Activated T-cell treated with anti-CD3 and anti-CD28 coated beads for 48 hours (primary cell): ENCODE measurements around the gene TEDC2.
"Not testable (repeated sequence)": the region's sequence is repeated elsewhere in the genome, so short reads cannot be mapped to it uniquely, and the experiment has no call there.

Experiments
- DNase-seq: peaks from one replicate; pipeline ENCODE4 v3.0.0-alpha.2; 2020; ENCODE audit warnings: low read depth

Gene TEDC2

DNA sequence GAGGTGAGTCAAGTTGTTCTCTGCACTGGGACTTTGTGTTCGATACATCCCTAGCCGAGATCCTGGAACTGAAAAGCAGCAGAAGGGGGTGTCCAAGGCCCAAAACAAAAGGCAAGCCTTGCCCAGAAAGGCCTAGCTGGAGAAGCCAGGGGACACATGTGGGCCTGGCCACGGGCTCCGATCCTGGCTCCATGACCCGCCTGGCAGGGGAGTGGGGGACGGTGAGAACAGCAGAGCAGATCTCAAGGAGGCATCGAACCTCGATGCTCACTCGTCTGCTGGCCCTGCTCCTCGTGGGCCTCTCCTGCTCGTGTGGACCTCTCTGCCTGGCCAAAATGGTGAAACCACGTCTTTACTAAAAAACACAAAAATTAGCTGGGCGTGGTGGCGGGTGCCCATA lies 21.8 kb upstream of the TEDC2 start:
- DNase-seq = no peak

DNA sequence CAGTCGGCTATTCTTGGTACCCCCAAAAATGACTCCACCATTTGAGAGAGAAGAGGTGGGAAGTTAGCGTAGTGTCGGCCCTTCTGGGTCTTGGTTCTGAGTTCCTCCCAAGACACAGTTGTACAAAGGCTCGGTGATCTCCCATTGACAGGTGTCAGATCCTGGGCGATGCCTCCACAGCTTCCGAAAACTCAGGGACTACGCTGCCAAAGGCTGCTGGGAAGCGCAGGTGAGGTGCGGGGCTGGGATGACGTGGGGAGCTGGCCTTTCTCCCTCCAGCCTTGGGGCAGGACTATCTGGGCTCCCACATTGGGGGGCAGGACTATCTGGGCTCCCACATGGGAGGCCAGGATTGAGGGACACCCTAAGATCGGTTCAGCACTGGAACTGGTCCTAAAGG lies 20.3 kb upstream of the TEDC2 start:
- no peak for DNase-seq

DNA sequence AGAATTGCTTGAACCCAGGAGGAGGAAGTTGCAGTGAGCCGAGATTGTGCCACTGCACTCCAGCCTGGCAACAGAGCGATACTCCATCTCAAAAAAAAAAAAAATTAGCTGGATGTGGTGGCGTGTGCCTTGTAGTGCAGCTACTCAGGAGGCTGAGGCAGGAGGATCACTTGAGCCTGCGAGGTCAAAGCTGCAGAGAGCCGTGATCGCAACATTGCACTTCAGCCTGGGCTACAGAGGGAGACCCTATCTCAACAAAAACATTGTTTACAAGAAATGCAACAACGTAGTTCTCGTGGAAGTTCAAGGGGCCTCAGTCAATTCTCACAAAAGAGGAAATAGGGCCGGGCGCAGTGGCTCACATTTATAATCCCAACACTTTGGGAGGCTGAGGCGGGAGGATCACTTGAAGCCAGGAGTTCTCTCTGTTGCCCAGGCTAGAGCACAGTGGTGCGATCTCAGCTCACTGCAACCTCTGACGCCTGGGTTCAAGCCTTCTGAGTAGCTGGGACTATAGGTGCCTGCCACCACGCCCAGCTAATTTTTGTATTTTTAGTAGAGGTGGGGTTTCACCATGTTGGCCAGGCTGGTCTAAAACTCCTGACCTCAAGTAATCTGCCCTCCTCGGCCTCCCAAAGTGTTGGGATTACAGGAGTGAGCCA lies 18.6 kb upstream of the TEDC2 start:
- not testable (repeated sequence) for DNase-seq

DNA sequence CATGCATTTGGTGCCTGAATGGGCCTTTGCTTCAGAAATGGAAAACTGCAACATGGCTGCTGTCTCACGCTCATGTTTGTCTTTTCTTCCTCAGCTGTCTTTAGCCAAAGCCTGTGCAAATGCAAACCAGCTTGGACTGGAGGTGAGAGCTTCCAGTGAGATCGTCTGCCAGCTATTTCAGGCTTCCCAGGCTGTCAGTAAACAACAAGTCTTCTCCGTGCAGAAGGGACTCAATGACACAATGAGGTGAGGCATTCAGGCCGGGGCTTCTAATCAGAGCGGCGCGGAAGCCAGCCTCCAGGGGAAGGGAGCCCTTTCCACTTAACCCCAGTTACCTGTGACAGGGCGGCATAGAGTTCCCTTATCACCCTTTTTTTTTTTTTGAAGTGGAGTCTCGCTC lies 16.4 kb upstream of the TEDC2 start:
- no peak for DNase-seq

DNA sequence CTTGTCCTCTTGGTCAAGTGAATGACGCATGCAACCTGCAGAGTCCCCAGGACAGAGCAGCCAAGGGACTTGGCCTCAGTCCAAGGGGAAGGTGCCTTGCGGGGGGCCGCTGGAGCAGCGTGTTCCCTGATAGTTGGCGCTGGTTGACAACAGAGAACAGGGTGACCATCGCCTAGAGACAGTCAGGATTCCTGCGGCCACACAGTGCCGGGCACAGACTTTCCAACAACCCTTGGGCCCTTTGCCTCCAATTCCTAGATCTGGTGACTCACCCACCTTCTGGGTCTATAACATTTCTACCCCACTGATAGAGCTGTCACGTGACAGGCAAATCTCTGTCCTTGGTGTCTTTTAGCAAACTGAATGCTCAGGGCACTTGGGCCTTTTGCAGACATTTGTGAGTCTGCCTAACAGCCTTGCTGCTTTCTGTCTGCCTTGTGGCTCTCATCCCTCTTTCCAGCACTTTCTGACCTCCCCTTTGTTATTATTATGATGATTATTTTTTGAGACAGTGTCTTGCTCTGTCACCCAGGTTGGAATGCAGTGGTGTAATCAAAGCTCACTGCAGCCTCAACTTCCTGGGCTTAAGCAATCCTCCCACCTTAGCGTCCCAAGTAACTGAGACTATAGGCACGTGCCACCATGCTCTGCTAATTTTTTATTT lies 11.9 kb upstream of the TEDC2 start:
- no peak for DNase-seq

DNA sequence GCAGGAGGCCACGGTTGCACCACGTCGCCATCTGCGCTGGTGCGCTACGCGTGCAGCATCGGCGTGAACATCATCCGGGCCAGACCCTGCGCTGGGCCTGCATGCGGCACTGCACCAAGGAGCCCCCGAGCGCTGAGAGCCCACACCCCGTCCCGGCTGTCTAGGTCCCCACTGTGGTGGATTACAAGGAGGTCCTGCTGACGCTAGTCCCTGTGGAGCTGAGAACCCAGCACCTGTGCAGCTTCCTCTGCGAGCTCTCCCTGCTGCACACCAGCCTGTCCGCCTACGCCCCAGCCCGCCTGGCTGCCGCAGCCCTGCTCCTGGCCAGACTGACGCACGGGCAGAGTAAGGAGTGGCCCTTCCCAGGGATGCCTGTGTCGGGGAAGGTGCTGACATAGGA lies 10.8 kb upstream of the TEDC2 start:
- DNase-seq = no peak

DNA sequence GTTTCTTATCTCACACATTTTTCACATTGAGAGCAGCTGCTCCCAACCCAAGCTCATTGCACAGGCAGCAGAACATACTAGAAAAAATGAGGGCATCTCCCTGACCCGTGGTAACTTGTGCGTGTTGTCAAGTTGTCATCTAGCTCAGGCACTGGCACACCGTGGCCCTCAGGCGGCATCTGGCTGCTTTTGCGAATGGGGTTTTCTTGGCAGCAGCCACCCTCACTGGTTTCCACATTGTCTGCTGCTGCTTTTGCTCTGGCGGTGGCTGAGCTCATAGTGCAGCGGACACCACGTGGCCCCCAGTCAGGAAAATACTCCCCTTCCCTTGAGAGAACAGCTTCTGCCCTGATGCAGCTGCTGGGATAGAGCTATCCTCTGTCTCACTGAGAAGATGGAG lies 9.4 kb upstream of the TEDC2 start:
- DNase-seq = no peak

DNA sequence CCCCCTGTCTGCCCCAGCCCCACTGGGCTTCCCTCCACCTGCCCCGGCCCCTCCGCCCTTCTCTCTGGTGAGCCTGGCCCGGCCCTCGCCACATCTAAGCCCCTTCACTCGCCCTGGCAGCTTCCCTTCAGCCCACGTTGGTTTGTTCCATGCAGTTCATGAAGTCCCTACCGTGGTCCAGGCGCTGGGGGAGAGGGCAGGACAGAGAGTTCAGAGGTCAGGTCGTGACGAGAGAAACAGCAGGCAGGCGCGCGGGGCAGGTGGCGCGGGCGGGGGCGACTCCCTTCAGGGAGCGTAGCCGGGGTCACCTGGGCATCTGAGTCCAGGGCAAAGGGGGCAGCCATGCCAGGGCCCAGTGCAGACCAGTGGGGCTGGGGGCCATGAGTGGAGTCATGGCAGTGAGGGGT lies 8.9 kb upstream of the TEDC2 start:
- no peak for DNase-seq

DNA sequence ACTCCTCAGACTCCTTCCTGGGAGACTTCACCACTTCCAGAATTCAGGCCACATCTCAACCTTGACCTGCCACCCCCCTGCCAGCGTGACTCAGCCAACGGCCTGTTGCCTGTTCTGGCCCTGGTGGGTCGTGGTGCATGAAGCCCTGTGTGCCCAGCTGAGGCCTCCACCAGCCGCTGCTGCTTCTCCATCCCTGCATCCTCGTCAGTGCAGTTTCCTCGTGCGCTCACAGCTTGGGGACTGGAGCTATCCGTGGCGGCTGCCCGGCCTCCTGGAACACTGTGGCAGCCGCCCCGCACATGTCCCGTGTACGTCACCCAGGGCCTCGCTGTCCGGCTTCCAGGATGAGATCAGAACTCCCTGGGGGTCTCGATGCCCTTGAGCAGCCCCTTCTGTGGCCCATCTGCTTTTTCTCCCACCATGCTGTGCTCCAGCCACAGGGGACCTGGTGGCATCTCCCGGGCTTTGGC lies 8.0 kb upstream of the TEDC2 start:
- no peak for DNase-seq

DNA sequence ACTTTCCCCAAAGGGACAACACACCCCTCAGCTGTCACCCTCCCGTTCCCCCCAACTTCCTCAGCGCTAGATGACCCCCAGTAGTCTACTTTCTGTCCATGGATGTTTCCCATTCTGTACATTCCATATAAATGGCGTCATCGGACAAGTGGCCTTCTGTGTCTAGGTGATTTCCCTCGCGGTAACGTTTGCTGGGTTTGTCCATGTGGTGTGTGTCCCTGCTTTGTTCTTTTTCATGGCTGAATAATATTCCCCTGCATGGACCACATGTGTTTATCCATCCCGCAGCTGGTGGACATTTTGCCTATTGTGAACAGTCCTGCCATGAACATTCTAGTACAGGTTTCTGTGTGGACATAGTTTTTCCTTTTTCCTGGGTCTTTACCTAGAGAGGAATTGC lies 7.3 kb upstream of the TEDC2 start:
- no peak for DNase-seq

DNA sequence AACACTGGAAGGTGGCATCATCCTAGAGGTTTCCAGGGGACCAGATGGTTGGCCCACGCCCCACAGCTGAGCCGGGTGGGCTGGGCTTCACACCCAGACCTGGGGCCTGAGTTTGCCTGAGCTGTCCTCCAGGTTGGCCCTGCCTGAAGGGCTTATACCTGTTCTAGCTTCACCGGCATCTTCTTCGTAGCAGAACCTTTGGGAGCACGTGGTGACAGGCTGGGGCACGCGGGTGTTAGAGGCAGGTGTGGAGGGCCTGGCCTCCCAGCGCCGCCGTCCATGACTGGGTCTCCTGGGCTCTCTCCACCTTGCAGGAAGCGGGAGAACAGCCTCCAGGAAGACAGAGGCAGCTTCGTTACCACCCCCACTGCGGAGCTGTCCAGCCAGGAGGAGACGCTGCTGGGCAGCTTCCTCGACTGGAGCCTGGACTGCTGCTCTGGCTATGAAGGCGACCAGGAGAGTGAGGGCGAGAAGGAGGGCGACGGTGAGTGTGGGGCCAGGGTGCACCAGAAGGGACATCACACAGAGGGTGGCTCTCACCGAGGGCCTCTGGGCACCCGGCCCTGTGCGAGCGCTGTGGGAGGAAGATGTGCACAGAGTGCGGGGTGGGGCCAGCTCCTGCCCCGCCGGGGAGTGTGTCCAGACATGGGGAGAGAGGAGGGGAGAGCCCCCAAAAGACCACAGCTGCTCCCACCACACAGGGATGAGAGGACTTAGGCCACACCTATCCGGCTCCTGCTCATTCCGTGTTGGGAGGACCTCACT lies 4.6 kb upstream of the TEDC2 start:
- no peak for DNase-seq

DNA sequence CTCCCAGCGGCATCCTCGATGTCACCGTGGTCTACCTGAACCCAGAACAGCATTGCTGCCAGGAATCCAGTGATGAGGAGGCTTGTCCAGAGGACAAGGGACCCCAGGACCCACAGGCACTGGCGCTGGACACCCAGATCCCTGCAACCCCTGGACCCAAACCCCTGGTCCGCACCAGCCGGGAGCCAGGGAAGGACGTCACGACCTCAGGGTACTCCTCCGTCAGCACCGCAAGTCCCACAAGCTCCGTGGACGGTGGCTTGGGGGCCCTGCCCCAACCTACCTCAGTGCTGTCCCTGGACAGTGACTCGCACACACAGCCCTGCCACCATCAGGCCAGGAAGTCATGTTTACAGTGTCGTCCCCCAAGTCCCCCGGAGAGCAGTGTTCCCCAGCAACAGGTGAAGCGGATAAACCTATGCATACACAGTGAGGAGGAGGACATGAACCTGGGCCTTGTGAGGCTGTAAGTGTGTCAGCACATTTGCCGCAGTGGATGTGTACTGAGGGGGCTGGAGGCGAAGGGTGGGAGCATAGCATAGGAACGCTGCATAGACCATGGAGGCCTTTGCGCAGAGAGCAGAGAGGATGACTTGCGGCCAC lies 3.3 kb upstream of the TEDC2 start:
- no peak for DNase-seq

DNA sequence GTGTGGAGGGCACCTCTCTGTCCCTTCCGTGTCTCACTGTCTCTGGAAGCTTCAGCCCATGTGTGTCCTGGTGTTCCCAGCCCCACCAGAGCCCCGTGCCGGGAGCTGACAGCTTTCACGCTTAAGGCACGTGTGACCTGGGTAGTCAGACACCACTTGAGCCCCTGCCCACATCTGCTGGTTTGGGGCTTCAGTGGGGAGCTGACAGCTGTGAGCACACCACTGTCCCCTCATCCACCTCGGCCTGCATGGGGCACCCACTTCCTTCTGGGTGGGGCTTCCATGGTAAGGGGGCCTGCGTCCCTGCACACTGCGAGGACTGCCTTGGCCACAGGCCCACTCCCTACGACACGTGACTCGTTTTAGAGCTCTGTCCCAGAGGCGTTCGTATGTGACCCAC lies 2.6 kb upstream of the TEDC2 start:
- DNase-seq = no peak

DNA sequence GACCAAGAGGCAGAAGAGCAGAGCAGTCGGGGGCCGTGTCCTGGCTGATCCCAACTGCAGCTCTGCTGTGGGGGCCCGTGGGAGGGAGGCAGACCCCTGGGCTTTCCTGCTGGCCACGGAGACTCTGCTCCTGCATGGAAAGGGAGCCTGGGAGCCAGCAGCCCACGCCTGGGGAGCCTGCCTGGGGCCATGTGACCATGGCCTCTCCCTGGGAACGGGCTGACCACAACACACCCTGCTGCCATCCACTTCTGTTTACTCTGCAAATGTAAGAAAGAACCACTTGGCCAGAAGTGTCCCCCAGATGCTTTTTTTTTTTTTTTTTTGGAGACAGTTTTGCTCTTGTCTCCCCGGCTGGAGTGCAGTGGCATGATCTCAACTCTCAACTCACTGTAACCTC lies 2.0 kb upstream of the TEDC2 start:
- no peak for DNase-seq

DNA sequence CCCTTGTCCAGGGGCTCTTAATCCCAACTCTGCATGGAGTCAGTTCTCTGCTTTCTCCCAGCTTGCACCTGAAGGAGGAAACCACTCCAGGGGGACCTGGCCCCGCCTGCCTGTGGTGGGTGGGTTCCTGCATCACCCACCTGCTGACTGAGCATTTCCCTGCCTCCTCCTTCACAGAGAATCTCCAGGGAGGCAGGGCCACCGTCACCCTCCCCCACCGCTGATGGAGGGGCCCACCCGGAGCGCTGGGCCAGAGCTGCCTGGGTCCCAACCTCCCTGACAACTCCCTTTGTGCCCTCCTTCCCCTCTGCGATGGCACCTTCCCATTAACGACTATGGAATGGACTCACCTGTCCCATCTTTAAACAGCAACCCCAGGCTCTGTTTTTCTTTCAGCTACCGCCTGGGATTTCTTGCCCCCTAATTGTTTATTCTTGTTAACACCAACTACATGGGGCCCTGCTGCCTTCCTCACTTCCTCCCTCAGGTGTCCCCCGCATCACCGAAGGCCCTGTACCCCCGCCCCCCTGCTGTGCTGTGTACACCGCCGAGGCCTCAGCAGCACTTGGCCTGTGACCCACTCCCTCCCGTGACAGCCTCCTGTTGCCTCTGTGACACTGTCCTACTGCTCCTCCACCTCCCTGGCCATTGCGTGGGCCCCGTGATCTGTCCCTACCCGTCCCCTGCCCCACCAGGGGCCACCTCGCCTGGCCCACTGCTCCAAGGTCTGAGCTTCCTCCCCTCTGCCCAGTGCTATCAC lies 842 bp upstream of the TEDC2 start:
- no peak for DNase-seq

DNA sequence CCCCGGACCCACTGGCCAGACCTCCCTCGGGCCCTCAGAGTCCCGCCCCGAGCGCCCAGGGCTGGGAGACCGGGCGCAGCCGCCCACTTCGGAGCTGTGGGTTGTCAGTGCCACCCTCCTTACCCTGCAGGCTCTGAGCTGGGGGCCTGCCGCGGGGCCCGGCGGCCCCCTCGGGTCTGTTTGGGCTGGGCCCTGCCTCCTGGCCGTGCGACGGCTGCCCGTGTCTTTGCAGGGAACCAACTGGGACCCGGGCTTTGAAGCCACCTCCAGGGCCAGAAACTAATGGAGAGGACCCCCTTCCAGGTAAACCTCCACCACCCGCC lies 443 bp downstream of the TEDC2 start:
- no peak for DNase-seq

DNA sequence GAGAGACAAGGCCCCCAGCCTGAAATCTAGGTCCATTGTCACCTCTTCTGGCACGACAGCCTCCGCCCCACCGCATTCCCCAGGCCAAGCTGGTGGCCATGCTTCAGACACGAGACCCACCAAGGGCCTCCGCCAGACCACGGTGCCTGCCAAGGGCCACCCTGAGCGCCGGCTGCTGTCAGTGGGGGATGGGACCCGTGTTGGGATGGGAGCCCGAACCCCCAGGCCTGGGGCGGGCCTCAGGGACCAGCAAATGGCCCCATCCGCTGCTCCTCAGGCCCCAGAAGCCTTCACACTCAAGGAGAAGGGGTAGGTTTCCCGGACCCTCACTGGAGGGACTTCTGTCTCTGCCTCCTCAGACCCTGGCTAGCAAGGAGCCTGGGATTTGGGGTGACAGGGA lies 1.0 kb downstream of the TEDC2 start:
- no peak for DNase-seq

DNA sequence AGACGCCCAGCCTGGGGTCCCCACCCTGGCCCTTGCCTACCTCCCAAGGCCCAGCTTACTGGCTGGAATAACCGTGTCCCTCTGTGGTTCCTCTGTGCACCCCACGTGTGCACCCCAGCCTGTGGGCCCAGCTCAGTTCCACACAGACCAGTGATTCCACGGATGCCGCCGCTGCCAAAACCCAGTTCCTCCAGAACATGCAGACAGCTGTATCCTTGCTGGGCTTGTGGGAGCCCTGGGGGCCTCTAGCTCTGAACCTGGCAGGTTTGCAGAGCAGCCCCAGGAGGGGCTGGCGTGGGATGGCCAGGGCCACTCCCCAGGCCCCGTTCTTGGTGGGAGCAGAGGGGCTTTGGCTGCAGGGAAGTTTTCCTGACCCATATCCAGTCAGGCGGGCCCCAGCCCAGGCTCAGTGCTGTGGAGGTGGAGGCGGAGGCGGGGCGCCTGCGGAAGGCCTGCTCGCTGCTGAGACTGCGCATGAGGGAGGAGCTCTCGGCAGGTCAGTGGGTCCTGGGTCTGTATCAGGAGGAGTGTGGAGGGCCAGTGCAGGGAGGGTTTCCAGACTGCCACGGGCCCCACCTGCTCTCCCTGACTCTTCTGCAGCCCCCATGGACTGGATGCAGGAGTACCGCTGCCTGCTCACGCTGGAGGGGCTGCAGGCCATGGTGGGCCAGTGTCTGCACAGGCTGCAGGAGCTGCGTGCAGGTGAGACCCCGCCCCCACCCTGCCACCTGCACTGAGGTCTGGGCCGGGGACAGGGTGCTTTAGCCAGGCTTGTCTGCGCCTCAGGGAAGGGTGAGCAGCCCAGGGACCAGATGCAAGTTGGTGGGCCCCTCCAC lies 2.3 kb downstream of the TEDC2 start:
- no peak for DNase-seq

DNA sequence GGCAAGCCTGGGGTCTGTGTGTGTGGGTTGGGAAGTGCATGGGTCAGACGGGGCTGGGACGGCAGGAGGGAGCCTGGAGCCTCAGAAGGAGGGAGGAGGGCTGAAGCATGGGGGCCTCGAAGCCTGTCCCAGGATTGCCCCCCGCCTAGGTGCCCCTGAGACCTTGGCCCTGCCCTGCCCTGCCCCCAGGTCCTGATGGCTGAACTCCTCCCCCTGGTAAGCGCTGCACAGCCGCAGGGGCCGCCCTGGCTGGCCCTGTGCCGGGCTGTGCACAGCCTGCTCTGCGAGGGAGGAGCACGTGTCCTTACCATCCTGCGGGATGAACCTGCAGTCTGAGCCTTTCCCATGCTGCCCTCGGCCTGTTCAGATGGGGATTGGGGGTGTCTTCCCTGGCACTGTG lies 4.4 kb downstream of the TEDC2 start:
- no peak for DNase-seq

DNA sequence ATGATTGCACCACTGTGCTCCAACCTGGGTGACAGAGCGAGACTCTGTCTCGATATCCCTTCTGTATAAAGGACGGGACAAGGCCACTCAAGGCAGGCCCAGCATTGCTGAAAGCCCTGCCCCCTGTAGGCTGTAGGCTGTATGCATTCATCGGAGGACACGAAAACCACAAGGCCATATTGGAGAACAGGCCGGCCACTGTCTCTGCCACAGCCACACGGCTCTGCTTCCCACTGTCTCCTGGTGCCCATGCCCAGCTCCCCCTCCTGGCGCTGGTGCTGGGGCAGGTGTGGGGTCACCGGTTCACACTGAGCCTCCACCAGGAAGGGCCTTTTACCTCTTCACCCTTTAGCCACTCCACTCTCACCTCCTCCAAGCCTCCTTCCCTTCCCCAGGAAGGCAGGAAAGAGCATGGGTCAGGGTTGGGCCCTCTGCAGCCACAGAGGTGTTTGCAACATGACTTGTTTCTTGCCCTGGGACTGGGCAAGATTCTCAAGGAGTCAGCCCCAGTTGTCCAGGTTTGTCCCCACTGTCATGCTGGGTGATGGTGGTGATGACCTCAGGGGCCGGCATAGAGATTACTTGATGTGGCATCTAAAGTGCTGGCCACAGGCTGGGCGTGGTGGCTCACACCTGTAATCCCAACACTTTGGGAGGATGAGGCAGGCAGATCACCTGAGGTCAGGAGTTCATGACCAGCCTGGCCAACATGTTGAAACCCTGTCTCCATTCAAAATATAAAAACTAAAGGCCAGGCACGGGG lies 5.9 kb downstream of the TEDC2 start:
- DNase-seq = no peak
